Measurements from ENCODE around the gene FMOD.

FMOD gene

GRCh38 chr1:203328714-203329122, 22.2 kb downstream of the FMOD start:
- H3K36me3 ChIP-seq (ENCODE audit: insufficient read depth, low read length): no peaks in the 10 kb centered on the region
- H2AFZ ChIP-seq (ENCODE audit: low read length): no peak overlapping the region
- peaks cover 63% of the 10 kb centered on the region for H3K4me1 ChIP-seq (ENCODE audit: insufficient read depth, low read length, poor library complexity, severe bottlenecking)
- H3K9ac ChIP-seq (ENCODE audit: low read depth, low read length, poor library complexity, severe bottlenecking): peak overlapping the region; percentile 93
- no peaks in the 10 kb centered on the region for H3K9me3 ChIP-seq (ENCODE audit: insufficient read depth, low read depth, low read length)
- H3K27me3 ChIP-seq (ENCODE audit: insufficient read depth, low read length, poor library complexity, severe bottlenecking): no peaks in the 10 kb centered on the region
- peak overlapping the region; percentile 66 for H3K4me3 ChIP-seq (ENCODE audit: low read length, poor library complexity, severe bottlenecking)
- H3K79me2 ChIP-seq (ENCODE audit: insufficient read depth, low read length): peaks cover 14% of the 10 kb centered on the region; the same call in 1 of the 2 replicates
- no peaks in the 10 kb centered on the region for H4K20me1 ChIP-seq (ENCODE audit: insufficient read depth, low read length, poor library complexity, severe bottlenecking)
- H3K4me2 ChIP-seq (ENCODE audit: low read depth, low read length, poor library complexity, severe bottlenecking): peak overlapping the region; percentile 93
- H3F3A ChIP-seq (ENCODE audit: low read depth): no peaks in the 10 kb centered on the region
- no peaks in the 10 kb centered on the region for H3K9me2 ChIP-seq (replicated peaks; ENCODE audit: low read depth, low read length)
- TF ChIP-seq EZH2phosphoT487 (IDR thresholded peaks at IDR 0.05; ENCODE audit: borderline replicate concordance): no peak
- TF ChIP-seq CTCF (conservative IDR thresholded peaks at IDR 0.05; ENCODE audit: low read length): no peak

DNA sequence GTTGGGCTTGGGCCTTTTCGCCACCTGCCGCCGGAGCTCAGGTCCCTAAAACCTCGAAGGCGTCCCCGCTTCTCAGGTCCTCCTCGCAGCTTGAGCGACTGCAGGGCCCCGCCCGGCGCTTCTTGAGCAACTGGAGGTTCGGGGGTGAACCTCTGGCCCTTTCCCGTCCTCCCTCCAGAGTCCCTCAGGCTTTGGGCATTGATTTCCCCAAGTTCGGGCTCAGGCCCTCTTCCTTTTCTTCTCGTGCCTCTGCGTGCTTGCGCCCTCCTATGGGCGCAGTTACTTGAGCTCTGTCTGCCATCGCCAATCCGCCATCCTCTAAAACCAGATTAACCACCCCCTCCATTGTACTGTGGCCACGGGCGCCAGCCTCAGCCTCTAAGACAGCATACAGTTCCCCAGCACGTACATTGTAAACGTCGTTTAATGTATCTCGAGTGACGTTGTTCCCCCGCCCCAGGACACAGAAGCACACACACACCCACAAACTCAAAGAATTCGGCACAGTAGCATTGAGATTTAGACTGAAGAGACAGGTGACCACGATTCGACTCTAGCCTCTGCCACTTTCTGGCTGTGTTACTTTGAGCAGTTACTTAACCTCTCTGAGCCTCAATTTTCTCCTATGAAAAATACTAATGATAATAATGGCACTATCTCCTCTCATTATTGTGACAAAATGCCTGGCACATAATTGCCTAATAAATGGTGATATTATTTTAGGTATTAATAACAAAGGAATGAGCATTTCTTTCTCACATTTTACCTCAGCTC, 23.1 kb downstream of the FMOD start:
- Histone ChIP-seq H3K9ac (ENCODE audit: low read depth, low read length, poor library complexity, severe bottlenecking) (peak overlapping the region; percentile 93), H3K4me2 (ENCODE audit: low read depth, low read length, poor library complexity, severe bottlenecking) (peak overlapping the region; percentile 93), H2AFZ (ENCODE audit: low read length) (peak overlapping the region; percentile 82), H3K79me2 (ENCODE audit: insufficient read depth, low read length) (peaks cover 23% of the 10 kb centered on the region; the same call in 1 of the 2 replicates), H3K4me3 (ENCODE audit: low read length, poor library complexity, severe bottlenecking) (peak overlapping the region; percentile 66), H3K27me3 (ENCODE audit: insufficient read depth, low read length, poor library complexity, severe bottlenecking) (no peaks in the 10 kb centered on the region), H3F3A (ENCODE audit: low read depth) (no peaks in the 10 kb centered on the region), H3K9me3 (ENCODE audit: insufficient read depth, low read depth, low read length) (no peaks in the 10 kb centered on the region), H3K36me3 (ENCODE audit: insufficient read depth, low read length) (no peaks in the 10 kb centered on the region), H3K9me2 (replicated peaks; ENCODE audit: low read depth, low read length) (no peaks in the 10 kb centered on the region), H3K4me1 (ENCODE audit: insufficient read depth, low read length, poor library complexity, severe bottlenecking) (peaks cover 71% of the 10 kb centered on the region), H4K20me1 (ENCODE audit: insufficient read depth, low read length, poor library complexity, severe bottlenecking) (no peaks in the 10 kb centered on the region)
- TF ChIP-seq CTCF (conservative IDR thresholded peaks at IDR 0.05; ENCODE audit: low read length) (peak; percentile 62), EZH2phosphoT487 (IDR thresholded peaks at IDR 0.05; ENCODE audit: borderline replicate concordance) (no peak)

DNA sequence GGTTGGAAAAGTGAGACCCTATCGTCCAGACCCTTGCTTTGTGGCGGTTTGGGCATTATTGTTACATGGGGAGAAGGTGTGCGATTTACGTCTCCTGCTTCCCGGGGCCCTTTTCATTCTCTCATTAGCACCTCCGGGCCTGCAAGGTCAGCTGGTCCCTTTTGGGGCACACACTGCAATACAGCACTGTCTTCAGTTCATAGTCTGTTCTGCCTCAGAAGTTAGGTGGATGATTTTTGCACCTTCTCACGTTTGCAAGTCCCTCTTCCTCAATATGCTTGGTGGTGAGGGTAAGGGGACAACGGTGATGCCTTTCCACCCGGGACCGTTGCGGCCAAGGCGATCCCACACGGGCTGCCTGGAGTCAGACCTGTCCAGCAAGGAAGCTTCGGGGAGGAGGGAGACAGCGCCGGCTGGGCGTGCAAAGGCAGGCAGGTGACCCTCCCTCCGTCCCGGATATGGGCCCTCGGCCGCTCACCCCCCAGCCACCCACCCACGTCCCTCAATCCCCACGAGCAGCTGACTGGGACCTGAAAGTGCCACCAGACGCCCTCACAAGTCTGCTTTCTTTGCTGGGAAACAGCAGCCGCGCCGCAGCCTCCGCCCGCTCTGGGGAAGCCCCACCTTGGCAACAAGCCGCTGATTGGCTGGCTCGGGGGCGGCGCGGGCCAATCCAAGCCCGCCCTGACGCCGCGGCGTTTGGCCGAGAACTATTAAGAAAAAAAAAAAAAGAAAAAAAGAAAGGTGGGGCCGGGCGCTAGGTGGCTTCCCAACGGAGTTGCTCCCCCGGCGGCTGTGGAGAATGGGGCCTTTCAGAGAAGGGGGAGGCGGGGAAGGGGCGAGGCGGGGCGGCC, 23.9 kb downstream of the FMOD start:
- TF ChIP-seq CTCF (conservative IDR thresholded peaks at IDR 0.05; ENCODE audit: low read length) (no peak), EZH2phosphoT487 (IDR thresholded peaks at IDR 0.05; ENCODE audit: borderline replicate concordance) (no peak)
- H2AFZ ChIP-seq (ENCODE audit: low read length): peak overlapping the region; percentile 82; the same call in 1 of the 2 replicates
- H3K4me1 ChIP-seq (ENCODE audit: insufficient read depth, low read length, poor library complexity, severe bottlenecking): peaks cover 79% of the 10 kb centered on the region

More for the DNA sequence above, 23.9 kb downstream of the FMOD start:
- no peaks in the 10 kb centered on the region for H4K20me1 ChIP-seq (ENCODE audit: insufficient read depth, low read length, poor library complexity, severe bottlenecking)
- no peaks in the 10 kb centered on the region for H3K27me3 ChIP-seq (ENCODE audit: insufficient read depth, low read length, poor library complexity, severe bottlenecking)
- H3K9me2 ChIP-seq (replicated peaks; ENCODE audit: low read depth, low read length): no peaks in the 10 kb centered on the region
- H3K79me2 ChIP-seq (ENCODE audit: insufficient read depth, low read length): peaks cover 26% of the 10 kb centered on the region; the same call in 1 of the 2 replicates
- H3F3A ChIP-seq (ENCODE audit: low read depth): no peaks in the 10 kb centered on the region
- H3K4me2 ChIP-seq (ENCODE audit: low read depth, low read length, poor library complexity, severe bottlenecking): peak overlapping the region; percentile 93
- H3K9me3 ChIP-seq (ENCODE audit: insufficient read depth, low read depth, low read length): no peaks in the 10 kb centered on the region
- peak overlapping the region; percentile 75 for H3K4me3 ChIP-seq (ENCODE audit: low read length, poor library complexity, severe bottlenecking)
- peak overlapping the region; percentile 93 for H3K9ac ChIP-seq (ENCODE audit: low read depth, low read length, poor library complexity, severe bottlenecking)
- H3K36me3 ChIP-seq (ENCODE audit: insufficient read depth, low read length): no peaks in the 10 kb centered on the region

All from Loucy (cell line).